Upper lobe of right lung (tissue), 1 donor: ENCODE data around the gene IGDCC3. TPM values are rescaled to one million over a fixed set of nuclear protein-coding genes. Genes with fewer than 3 reads are reported as not detected.

Experiments used
- ATAC-seq: fragments of 200-7000 bp; cut with Tn5 transposase; one replicate; pipeline ENCODE4 v1.9.1; 2020; ENCODE audit warnings: mild to moderate bottlenecking, moderate library complexity
- DNase-seq: peaks from one replicate; pipeline ENCODE4 v3.0.0-alpha.2; 2020
- H3K27ac ChIP-seq: fragments of 200-600 bp; one replicate; pipeline ENCODE4 v1.8.0; 2022
- H3K27me3 ChIP-seq: fragments of 200-600 bp; one replicate; pipeline ENCODE4 v1.8.0; 2022; ENCODE audit warnings: mild to moderate bottlenecking
- H3K36me3 ChIP-seq: fragments of 200-600 bp; one replicate; pipeline ENCODE4 v1.8.0; 2022
- H3K4me1 ChIP-seq: fragments of 200-600 bp; one replicate; pipeline ENCODE4 v1.8.0; 2022
- H3K4me3 ChIP-seq: fragments of 200-600 bp; one replicate; pipeline ENCODE4 v1.8.0; 2022; ENCODE audit warnings: mild to moderate bottlenecking
- H3K9me3 ChIP-seq: fragments of 200-600 bp; one replicate; pipeline ENCODE4 v1.8.0; 2022
- intact Hi-C: fragments of 100-400 bp; cut with DNase I; formaldehyde crosslinking; loops from one replicate; pipeline ENCODE4 v1.11.0; 2022
- long read RNA-seq: library from polyadenylated mRNA; unstranded; transcript quantifications from one replicate; pipeline ENCODE4 v2.0.0, GENCODE V29; 2021
- total RNA-seq: library from RNA; stranded (reverse); fragmentation: NEBNext Ultra II Directional; extraction: Animal tissue kit (Norgen Biotek cat#: 25700); gene quantifications from one replicate; pipeline ENCODE4 v1.2.1, GENCODE V29; 2021
- TF ChIP-seq, protein P1 (sequence below): fragments of 200-600 bp; IDR thresholded peaks from one replicate; pipeline ENCODE4 v1.8.0; 2022; ENCODE audit warnings: antibody characterized with exemption
- donor health status: DM: no; HTN: yes; CAD: no; lungs with severe emphysema.

The IGDCC3 gene
- not detected for total RNA-seq
- long read RNA-seq = 0 reads

DNA sequence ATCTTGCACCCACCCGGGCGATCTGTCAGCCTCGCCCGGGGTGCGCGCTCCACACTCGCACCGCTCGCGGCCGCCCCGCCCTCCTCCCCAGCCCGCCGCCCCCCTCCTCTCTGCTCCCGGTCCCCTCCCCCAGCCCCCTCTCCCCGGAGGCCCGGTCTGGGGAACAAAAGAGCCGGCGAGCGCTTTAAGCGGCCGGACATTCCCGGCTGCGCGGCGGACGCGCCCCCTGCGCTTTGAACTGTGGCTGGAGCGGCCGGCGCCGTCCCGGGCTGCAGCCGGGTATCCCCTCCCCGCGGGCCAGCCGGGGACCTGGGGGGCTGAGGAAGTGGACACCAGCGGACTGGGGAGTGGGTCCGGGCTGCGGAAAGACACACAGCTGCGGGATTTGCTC, at the start of gene IGDCC3:
Gene IGDCC3, minus strand, starts transcription at position 27 of the 391 bp plus-strand sequence. CDS start 214 bp downstream, outside the sequence.
- peaks cover 12% of the 10 kb centered on the region for H3K4me1 ChIP-seq
- peak within 1 kb of the TSS; percentile 47 for H3K4me3 ChIP-seq
- intact Hi-C loops = no loop called here
- ATAC-seq = no peak
- TF ChIP-seq, protein P1, sequence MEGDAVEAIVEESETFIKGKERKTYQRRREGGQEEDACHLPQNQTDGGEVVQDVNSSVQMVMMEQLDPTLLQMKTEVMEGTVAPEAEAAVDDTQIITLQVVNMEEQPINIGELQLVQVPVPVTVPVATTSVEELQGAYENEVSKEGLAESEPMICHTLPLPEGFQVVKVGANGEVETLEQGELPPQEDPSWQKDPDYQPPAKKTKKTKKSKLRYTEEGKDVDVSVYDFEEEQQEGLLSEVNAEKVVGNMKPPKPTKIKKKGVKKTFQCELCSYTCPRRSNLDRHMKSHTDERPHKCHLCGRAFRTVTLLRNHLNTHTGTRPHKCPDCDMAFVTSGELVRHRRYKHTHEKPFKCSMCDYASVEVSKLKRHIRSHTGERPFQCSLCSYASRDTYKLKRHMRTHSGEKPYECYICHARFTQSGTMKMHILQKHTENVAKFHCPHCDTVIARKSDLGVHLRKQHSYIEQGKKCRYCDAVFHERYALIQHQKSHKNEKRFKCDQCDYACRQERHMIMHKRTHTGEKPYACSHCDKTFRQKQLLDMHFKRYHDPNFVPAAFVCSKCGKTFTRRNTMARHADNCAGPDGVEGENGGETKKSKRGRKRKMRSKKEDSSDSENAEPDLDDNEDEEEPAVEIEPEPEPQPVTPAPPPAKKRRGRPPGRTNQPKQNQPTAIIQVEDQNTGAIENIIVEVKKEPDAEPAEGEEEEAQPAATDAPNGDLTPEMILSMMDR = no peak
- H3K9me3 ChIP-seq = no peaks in the 10 kb centered on the region
- no peak for DNase-seq
- peaks cover 60% of the 10 kb centered on the region for H3K27me3 ChIP-seq
- no peak within 1 kb of the TSS for H3K27ac ChIP-seq
- no peaks in the 10 kb centered on the region for H3K36me3 ChIP-seq

DNA sequence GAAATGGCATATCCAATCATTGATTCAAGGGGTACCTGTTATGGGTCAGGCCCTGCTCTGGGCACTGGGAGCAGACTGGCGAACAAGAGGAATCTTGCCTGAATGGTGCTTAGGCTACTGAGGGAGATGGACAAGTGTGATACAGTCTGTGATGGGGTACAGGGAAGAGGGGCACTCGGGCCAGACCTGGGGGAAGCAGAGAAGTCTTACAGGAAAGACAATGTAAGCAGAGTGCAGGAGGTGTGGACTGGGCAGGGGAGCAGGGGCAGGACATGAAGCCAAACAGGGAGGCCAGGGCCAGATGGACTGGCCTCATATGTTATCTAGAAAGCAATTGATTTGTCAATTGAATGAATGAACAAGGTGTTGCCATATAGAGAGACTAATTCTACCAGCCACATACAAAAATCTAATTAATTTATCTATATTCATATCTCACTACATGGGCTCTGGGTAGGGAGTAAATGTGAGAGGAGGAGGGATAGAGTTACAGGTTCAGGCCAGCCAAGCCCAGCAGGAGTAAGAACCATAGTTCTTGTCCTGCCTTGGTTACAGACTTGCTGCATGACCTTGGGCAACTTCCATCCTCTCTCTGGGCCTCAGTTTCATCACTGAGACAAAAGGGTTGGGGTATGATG, 48.5 kb upstream of the IGDCC3 start:
- TF ChIP-seq, protein P1 = no peak

DNA sequence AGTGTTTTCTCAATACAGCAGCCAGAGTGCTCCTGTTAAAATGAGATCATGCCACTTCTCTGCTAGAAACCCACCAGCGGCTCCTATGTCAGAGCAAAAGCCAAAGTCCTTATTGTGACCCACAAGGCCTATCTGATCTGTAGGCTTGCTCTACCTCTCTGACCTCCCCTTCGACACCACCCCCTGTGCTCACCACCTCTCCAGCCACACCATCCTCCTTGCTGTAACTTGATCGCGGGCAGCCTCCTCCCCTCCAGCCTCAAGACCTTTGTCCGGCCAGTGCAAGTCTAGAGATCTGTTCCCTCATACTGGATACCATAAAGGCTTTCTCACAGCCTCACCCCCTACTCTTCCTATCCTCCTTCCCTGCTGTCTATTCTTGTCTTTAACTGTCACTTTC, 46.9 kb upstream of the IGDCC3 start:
- DNase-seq (no peak), ATAC-seq (no peak)
- Histone ChIP-seq H3K27ac (no peak overlapping the region), H3K36me3 (no peaks in the 10 kb centered on the region), H3K9me3 (no peaks in the 10 kb centered on the region), H3K4me1 (peaks cover 4% of the 10 kb centered on the region), H3K4me3 (no peak overlapping the region), H3K27me3 (peaks cover 12% of the 10 kb centered on the region)
- TF ChIP-seq, protein P1 = no peak
- intact Hi-C loops = no loop called here

More for the DNA sequence above, 48.5 kb upstream of the IGDCC3 start:
- Histone ChIP-seq H3K27me3 (peaks cover 6% of the 10 kb centered on the region), H3K27ac (no peak overlapping the region), H3K4me3 (no peak overlapping the region), H3K9me3 (no peaks in the 10 kb centered on the region), H3K36me3 (no peaks in the 10 kb centered on the region), H3K4me1 (peaks cover 4% of the 10 kb centered on the region)
- no peak for ATAC-seq
- no peak for DNase-seq
- intact Hi-C loops = no loop called here

DNA sequence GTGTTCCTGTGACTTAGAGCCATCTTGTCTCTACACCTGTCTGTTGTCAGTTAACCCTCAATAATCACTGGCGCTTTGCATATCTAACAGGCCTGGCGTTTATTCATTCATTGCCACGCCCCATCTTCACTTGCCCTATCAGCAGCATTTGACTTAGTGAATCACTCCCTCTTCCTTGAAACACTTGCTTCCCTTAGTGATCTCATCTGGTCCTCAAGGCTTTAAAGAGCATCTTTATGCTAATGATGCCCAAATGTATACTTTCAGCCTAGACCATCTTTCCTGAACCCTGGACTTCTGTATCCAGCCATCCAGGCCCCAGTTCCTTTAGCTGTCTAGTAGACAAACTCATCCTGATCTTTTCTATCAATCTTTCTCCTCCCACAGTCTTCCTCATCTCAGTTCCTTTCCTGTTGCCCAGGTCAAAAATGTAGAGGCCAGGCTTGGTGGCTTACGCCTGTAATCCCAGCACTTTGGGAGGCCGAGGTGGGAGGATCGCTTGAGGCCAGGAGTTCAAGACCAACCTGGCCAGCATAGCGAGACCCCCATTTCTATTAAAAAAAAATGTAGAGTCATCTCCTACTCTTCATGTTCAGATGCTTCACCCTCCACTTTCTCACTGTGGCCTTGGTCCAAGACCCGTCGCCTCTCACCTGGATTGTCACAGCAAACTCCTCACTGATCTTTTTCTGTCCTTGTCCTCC, 46.3 kb upstream of the IGDCC3 start:
- H3K4me3 ChIP-seq = no peak overlapping the region
- no peak for ATAC-seq

DNA sequence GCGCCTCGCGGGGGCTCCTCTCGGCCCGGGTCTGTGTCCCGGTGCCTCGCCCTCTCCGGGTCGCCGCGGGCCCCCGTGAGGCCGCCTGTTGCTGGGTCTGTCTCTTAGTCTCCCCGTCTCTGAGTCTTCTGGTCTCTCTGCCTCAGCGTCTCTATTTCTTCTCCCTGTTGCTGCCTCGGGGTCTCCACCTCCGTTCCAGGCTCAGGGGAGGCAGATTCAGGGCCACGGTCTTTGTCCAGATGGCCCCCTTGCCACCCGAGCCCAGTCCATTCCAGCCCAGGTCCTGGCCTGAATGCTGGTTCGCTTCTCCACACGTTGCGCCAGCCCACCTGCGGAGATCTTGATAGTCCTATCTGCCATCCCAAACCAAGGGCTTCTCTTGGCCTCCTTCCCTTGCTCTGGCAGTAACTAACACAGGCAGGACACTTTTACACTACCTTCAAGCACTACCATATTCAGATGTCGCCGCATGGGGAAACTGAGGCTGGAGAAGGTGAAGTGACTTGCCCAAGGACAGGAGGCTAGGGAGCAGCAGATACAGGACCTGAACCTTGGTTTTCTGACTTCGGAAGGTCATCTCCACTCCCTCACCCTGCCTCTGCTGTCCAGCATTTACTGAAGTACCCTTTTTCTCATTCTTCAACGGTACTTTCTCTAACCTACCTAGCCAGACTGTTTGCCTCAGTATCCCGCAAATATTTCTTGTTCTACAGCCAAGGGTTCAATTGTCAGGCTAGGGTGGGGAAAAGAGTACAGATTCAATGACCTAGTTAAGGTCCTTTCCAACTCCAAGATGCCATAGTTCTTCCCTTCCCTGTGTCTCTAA, 45.6 kb upstream of the IGDCC3 start:
- peak; percentile 48 for DNase-seq

More for the DNA sequence above, 46.3 kb upstream of the IGDCC3 start:
- Histone ChIP-seq H3K9me3 (no peaks in the 10 kb centered on the region), H3K27me3 (peaks cover 16% of the 10 kb centered on the region), H3K36me3 (no peaks in the 10 kb centered on the region), H3K4me1 (peaks cover 4% of the 10 kb centered on the region), H3K27ac (no peak overlapping the region)
- TF ChIP-seq, protein P1 = no peak
- intact Hi-C loops = no loop called here
- DNase-seq = no peak

More for the DNA sequence above, 45.6 kb upstream of the IGDCC3 start:
- Histone ChIP-seq H3K27ac (no peak overlapping the region), H3K27me3 (peaks cover 23% of the 10 kb centered on the region), H3K36me3 (no peaks in the 10 kb centered on the region), H3K4me3 (no peak overlapping the region), H3K9me3 (no peaks in the 10 kb centered on the region), H3K4me1 (peaks cover 4% of the 10 kb centered on the region)
- TF ChIP-seq, protein P1 = no peak
- ATAC-seq = no peak
- intact Hi-C loops = no loop called here
